ENCODE data around the gene NELL2.

DNA sequence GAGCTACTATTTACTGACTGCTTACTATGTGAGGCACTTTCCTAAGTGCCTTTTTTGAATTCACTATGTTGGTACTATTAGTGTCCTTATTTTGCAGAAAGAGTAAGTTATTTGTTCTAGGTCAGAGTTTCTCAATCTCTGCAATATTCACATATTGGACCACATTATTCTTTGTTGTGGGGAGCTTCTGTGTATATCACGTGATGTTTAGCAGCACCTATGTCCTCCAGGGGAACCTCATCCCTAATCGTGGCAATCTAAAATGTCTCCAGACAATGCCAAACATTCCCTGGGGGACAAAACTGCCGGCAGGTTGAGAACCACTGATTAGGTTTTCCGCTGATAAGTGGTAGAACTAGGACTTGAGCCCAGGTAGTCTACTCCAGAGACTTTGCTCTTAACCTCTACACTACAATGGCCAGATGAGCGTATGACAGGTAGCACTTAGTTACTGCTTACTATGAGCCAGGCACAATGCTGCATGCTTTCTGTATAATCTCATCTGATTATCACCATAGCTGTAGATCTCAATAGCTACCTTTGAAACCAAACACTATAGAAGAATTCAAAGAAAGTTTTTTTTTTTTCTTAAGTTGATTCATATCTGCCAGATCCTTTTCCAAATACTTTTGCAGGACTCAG is 38.9 kb downstream of the NELL2 start:
- TF ChIP-seq POLR2A (IDR thresholded peaks at IDR 0.05): no peak
- TF ChIP-seq, protein P1, sequence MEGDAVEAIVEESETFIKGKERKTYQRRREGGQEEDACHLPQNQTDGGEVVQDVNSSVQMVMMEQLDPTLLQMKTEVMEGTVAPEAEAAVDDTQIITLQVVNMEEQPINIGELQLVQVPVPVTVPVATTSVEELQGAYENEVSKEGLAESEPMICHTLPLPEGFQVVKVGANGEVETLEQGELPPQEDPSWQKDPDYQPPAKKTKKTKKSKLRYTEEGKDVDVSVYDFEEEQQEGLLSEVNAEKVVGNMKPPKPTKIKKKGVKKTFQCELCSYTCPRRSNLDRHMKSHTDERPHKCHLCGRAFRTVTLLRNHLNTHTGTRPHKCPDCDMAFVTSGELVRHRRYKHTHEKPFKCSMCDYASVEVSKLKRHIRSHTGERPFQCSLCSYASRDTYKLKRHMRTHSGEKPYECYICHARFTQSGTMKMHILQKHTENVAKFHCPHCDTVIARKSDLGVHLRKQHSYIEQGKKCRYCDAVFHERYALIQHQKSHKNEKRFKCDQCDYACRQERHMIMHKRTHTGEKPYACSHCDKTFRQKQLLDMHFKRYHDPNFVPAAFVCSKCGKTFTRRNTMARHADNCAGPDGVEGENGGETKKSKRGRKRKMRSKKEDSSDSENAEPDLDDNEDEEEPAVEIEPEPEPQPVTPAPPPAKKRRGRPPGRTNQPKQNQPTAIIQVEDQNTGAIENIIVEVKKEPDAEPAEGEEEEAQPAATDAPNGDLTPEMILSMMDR (IDR thresholded peaks at IDR 0.05): no peak

Data from upper lobe of left lung (tissue), 4 donors.